NCI-H446 (cell line): ENCODE results near the gene RIPK4.
"Not testable (repeated sequence)": the region's sequence is repeated elsewhere in the genome, so short reads cannot be mapped to it uniquely, and the experiment has no call there.

Experiments used
- DNase-seq, 2 experiments: peaks; one replicate each; lab custom pipeline; 2025; lab: John Stamatoyannopoulos, UW

The RIPK4 gene

DNA sequence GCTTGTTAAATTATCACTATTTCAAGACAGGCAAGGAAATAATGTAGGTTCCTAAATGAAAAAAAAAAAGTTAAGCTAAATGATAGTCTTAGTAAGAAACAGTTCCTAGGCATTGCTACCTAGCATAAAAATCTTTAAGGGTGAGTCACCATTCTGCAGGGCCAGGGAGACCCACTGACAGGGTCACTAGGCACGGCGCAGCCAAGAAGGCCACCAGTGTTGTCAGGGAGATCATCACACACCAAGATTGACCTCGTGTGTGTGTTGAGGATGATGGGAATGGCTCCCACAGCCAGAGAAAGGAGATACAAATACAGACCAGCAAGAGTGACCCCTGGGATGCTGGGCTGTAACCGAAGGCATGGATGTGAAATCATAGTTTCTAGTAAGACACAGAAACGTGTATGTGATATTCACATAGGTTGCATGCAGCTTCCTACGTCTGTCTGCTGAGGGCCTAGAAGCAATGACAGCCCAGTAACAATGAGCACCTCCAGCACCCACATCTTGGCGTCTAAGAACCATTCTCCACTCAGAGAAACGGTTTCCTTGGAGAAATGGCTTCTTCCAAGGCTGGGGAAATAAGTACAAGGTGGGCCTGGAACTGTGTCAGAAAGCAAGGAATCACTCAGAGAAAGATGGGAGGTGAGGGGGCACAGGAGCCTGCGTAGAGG lies 29.1 kb downstream of the RIPK4 start:
- DNase-seq = no peak

DNA sequence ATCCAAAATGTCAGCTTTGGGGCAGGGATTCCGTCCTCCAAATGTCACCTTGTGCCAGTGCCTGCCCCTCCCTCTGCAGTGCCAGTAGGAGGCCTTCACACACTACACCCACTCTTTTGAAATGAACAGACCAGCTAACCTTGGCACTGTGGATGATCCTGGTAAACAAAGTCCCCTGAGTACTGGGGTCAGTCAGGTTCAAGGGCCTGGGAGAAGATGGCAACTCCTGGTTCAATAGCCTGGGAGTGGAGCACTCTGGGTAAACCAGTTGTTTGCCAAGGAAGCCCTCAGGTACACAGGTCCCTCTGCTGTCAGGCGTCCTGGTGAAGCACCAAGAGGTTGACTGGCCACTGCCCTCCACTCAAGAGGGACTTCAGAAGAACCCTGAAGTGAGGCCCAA lies 30.4 kb downstream of the RIPK4 start:
- no peak for DNase-seq

DNA sequence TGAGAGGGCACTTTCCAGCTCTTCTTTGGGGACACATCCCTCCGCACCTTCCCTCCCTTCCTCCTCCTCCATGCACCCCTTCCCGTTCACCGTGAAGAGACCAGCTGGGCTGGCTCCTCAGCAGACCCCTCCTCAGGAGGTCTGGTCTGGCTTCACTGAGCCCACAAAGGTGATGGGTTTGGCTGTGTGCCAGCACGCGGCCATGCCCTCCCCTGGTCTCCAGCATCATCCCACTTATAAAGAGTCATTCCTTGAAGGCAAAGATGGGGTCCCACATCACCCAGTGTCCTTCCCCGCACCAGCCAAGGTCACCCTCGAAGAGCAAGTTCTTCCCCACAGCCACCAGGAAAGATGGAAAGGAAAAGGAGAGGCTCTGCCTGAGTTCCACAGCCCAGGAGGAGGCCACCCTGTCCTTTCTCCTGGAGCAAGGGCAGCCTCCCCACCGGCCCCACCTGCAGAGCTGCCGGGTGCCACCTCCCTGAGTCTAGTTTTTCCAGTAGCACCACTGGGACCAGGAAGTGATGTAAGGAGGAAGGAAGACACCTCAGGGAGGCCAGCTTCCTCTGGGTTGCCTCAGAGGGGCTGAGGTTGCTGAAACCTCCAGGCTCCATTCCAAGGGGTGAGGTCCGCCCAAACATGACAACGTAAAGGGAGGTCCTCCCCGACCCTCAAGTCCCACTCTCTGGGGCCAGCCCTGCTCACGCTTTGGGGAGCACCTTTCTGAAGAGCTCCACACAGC lies 32.7 kb downstream of the RIPK4 start:
- no peak for DNase-seq

DNA sequence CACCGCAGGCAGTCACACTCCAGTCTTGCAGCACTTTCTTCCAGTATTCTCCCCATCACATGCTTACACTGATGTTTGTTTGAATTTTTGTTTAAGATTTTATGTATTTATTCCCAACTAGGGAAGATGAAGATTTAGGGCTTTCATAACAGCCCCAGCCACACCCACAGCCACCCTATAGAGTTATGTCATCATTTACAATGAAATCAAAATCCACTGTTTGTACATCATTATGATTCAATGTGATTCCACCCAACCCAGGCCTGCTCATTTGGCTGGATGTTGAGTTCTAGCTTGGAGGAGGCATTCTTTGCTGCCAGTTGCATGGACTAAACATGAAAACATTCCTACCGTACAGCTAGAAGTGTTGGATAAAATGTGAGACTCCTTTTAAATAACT lies 35.8 kb downstream of the RIPK4 start:
- no peak for DNase-seq

DNA sequence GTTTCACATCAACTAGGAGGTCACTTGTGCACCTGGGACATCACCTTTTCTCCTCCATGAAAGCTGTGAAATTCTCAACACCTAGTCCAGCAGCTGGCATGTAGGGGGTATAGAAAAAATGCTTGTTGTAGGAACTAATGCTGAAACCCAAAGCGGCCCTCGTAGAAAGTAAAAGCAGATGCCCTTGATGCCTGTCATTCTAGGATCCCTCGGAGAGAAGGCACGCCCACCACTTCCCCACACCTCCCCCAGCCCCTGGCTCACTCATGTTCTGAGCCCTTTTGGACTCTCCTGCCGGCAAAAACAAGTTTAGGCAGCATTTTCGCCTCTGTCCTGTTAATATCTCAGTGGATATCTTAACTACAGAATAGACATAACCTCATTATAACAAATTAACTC lies 36.5 kb downstream of the RIPK4 start:
- DNase-seq = no peak

DNA sequence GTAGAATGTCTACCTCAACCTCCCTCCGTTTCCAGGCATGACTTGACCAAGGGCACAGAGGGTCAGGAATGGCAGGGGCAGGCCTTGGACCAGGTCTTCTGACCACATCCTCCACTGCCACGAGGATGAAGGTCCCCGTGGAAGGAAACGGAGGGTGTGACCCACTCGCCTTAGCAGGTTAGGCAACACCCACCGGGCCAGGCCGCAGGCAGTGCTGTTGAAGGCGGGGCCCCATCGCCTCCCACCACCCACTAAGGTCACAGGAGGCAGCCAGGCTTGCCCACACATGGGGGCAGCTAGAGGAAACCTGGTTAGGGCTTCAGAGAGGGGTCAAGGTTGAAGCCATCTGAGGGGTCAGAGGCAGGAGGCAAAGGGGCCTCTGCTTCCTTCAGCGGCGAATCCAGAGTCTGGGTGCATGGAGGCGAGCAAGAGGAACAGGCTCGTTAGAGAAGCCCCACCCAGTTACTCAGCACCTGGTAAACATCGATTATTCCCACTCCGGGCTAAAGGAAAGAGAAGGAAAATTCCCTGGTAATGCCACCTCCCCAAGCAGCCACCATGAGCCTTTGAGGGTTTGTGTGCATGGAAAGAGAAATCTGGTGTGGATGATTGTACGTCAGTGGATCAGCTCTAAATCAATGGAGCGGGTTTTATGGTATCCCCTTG lies 37.0 kb downstream of the RIPK4 start:
- no peak for DNase-seq

DNA sequence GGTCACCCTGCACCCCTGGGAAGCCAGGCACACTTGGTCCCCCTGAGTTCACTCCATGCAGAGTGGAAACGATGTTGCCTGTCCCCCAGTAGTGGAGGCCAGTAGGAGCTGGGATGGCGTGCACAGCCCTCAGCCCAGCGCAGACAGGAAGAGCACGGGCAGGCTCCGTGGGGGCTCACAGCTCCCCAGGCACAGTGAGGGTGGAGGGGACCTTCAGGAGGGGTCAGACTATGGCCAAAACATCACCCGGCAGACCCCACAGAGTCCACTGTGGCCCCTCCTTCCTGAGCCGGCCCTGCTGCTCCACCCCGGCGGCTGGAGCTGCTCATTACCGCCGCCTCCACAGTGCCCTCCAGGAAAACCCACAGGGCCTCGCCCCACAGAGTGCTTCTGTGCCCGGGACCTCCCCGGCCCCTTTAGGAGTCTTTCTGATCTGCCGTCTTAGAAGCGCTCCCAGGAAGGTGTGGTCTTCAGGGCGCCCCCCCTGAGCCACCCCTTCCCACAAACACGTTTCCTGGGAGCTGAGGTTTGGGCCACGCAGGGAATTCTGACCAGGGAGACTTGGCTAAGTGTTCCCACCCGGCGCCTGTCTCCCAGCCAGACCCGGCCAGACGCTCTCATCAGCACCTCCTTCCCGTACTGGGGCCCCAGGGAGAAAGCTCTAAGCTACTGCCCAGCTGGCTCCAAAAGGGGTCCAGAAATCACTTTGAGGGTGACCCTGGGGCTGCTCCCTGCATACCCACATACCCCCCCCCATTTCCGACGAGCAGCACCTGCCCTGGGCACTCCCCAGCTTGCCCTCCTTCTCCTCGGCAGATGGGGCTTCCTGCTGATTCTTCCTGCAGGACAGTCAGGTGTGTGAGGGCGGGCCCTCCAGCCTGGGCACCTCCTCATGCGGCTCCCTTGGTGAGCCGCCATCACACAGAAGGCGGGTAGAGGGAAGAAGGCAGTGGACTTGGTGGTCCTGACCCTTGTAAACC lies 38.8 kb downstream of the RIPK4 start:
- DNase-seq = no peak

DNA sequence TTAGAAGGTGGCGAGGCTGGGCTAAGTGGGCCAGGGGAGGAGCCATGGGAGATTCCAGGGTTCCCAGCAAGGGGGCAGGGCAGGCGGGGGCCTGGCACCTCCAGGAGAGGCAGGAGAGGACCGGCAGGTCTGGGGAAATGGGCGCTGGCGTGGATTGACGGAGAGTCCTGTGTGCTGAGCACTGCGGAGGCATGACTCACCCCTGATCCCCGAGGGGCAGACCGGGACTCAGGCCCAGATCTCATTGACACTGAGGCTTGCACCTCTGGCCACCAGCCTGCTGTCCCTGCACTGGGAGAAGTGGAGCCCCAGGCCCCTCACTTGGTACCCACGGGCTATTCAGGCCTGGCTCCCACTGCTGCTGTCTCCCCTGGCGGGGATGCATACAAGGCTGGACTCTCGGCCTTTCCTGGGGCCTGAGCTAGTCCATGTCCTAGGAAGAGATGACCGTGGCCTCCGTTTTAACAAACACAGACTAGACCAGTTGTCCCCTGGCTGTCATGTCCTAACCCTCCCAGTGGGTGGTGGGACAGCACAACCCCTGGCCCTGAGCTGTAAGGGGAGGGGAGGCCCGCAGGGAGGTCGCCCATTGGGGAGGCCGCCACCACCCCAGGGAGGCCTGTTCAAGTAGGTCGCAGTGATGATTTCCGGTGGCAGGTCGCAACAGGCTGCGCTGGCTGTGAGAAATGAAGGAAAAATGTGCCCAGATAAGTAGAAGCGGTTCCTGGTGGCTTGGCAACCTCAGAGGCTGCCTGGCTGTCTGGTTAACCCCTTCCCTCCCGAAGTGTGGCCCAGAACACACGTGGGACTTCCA lies 39.7 kb downstream of the RIPK4 start:
- DNase-seq = no peak

DNA sequence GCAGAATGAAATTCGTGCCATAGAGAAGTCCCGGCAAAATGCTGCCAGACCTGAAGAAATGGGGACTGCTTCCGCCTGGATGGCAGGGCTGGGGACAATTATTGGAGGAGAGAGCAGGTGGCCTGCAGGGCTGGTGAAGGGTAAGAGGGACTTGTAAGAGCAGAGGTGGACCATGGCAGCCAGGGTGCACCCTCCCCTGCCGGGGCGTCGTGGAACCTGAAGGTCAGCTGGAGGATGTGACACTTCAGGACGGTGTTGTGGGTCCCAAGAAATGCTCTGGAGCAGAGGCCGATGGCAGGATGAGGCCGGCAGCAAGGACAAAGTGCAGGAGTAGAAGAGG lies 40.3 kb downstream of the RIPK4 start:
- DNase-seq = no peak

DNA sequence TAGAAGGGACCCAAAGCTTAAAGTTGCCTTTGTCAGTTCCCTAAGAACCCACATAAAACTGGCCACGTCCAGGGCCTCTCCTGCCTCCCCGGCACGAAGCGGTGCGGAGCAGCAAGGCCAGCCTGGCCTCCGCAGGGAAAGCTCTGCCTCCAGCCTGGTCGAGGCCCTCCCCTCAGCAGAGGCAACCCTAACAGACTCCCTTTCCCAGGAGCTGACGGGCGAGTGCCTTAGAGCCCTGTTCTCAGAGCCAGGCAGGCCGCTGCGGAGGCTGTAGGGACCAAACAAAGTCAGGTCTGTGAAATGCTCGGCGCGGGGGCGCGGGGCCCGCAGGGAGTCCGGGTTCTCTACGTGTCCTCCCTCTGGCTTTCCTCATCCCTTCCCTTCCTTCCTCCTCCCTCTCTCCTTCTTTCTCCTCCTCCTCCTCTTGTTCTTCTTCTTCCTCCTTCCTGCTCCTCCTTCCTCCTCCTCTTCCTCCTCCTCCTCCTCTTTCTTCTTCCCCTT lies 40.7 kb downstream of the RIPK4 start:
- DNase-seq = no peak

DNA sequence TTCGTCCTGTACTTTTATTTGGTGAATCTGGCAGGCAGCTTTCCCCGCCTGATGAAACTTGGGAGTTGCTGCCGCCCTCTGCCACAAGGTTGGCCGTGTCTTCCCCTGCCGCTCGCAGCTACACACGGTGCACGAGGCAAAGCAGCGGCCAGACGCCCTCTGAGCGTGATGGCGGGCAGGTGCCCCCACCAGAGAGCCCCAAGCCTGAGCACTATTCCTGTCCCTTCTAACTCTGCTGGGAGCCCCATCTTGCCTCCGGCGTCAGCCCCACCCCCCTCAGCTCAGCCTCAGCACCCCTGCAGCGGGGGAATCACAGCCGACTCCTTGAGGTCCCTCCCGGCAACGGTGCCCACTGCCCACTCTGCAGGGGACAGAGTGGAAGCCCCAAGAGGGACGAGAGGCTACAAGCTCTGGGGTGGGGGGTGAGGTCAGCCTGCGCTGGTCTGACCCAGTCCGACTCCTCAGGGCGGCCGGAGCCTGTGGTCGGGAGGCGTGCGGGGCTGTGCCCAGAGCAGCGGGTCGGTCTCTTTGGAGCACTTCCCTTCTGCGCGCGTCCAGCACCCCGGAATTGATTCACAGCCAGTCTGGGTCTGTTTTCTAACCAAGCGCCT lies 41.3 kb downstream of the RIPK4 start:
- DNase-seq = no peak

DNA sequence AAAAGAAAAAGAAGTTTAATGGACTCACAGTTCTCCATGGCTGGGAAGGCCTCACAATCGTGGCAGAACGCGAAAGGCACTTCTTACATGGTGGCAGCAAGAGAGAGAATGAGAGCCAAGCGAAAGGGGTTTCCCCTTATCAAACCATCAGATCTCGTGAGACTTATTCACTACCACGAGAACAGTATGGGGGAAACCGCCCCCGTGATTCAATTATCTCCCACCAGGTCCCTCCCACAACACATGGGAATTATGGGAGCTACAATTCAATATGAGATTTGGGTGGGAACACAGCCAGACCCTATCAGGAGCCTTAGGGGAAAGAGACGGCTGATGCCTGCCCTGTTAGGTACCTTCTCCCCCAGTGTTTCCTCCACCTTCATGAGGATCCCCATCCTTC lies 43.0 kb downstream of the RIPK4 start:
- DNase-seq = not testable (repeated sequence)

DNA sequence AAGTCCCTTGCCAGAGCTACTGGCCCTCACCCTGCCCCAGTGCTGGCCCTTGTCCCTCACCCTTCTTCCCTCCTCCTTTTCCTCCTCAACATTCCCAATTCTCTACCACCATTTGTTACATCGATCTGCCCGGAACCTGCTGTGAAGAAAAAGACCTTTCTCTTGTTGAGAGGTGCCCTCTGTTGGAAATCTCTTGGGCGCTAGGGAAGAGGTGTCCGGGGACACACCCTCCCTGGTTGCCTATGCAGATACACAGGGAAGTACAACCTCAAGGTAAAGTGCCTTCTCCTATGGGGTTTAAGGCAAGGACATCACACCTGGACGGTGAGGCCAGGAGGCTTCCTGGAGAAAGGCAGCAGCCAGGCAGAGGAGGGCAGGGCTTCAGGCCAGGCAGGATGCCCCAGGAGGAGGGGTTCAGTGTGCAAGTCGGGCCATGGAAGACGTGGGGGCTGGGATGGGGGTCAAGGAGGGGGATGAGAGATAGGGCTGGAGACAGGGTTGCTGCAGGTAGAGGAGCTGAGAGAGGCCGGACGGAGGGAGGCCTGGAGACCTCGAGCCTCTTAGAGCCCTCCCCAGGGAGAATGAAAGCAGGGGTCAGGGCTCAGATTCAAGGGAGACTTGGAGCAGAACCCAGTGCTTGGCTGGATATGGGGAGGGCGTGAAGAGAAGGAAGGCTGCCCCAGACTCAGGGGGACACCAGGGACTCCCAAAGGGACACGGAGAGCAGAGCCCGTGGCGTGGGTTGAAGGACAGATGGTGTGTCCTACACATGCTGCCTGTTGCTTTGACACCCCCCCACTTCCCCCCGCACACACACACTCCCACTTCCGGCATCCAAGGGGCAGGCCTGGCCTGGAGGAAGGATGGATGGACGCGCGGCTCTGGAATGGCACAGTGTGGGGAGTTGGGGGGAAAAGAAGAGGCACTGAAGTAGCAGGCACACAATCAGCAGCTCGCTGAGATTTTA lies 44.5 kb downstream of the RIPK4 start:
- no peak for DNase-seq

DNA sequence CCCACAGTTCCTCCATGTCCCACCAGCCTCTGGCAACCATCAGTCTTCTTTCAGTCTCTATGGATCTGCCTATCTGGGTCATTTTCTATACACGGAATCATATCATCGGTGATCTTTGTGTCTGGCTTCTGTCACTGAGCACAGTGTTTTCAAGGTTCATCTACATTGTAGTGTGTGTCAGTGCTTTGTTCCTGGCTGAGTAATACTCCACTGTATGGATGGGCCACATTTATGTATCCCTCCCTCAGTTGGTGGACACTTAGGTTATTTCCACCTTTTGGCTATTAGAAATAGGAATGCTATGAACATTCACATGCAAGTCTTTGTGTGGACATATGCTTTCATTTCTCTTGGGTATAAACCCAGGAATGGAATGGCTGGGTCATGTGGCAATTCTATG lies 46.6 kb downstream of the RIPK4 start:
- DNase-seq = no peak

DNA sequence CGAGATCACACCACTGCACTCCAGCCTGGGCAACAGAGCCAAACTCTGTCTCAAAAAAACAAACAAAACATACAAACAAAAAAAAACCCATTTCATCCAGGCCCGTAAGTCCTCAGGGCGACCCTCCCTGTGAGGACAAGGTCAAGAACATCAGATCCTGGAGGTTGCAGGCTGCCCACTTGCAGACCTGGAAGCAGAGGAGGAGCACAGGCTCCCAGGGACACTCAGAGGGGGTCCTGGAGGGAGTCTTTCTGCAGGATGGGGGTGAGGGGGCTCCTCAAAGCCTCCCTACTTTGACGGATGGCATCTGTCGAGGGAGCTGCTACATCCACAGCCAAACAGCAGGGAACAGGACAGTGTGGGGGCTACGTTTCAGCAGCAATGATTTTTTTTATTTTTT lies 47.2 kb downstream of the RIPK4 start:
- DNase-seq = no peak

DNA sequence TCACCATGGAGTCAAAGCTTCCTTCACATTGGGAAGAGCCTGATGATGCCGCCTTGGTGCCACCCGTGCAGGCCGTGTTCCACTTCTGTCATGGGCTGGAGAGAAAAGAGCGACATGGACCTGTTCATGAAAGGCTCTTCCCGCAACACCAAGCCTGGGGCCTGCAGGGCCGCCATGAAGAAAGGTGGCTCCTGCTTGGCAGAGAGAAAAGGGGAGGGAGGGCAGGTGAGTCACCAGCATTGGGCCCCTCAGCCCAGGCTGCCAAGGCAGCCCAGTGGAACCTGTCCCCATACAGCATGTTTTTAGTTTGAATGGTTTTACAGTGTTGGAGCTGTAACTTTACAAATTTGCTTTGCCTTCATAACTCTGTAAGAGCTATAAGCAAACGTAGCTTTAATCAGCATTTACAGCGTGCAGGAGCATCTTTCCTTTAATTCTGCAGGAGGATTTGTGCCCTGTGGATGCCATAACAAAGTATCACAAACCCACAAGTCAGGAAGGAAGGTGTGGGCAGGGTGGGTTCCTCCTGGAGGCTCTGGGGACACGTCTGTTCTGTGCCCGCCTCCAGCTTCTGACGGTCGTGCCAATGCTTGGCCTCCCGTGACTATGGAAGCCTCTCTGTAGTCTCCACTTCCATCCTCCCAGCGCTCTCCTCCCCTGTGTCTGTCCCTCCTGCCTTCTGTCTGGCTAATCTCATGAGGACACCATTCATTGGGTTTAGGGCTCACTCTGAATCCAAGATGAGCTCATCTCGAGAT lies 49.1 kb downstream of the RIPK4 start:
- no peak for DNase-seq

DNA sequence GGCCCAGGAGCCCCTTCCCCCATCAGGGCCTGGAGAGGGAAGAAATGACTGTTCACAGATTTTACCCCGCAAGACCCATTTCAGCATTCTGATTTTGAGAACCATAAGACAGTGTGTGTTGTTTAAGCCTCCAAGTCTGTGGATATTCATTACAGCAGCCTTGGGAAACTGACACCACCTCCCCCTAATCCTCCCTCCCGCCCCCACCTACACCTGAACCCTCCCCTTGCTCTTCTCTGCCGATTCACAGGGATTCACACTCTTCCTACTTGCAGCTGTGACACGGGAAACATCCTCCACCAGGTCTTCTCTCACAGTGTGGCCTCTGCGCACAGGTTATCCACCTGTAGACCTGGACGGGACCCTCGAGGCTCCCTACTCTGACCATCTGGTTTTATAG lies 50.1 kb downstream of the RIPK4 start:
- DNase-seq = no peak

DNA sequence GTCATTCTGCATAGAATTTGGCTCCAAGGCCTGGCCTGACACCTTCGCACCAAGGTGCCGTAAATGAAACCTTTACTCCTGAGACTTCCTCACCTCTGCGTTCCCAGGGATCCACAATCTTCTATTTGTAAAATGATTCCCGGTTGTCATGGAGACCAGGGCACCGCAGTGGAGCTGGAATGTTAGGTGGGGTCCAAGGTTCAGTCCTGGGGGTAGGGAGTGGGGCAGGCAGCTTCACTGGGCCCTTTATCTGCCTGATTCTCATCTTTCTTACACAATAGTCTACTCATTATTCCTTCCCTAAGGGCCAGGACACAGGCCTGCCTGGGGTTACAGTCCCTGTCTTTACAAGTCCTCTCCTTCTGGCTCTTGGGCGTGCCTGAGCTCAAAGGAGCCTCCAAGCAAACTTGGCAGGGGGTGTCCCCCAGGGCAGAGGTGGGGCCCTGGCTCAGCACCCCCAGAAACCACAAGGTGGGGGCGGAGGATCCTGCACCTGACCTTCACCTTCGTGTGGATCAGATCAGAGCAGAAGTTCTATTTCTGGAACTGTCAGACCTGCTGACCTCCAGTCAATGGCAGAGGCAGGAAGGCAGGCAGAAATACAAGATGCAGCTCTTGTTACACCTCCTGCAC lies 51.1 kb downstream of the RIPK4 start:
- DNase-seq = no peak
